B cell (primary cell): ENCODE results near the gene RACK1. TPM values are rescaled to one million over a fixed set of nuclear protein-coding genes. Genes with fewer than 3 reads are reported as not detected.

ENCODE experiments used
- ATAC-seq: fragments of 200-7000 bp; cut with Tn5 transposase; one replicate; pipeline ENCODE4 v1.10.0; 2021; ENCODE audit warnings: low read depth, mild to moderate bottlenecking, moderate number of reproducible peaks, moderate library complexity
- CTCF ChIA-PET: fragments of 350-600 bp; sonication (Branson Sonifier 250); formaldehyde crosslinking; loops from one replicate; lab custom pipeline; 2021; ENCODE audit warnings: antibody characterized with exemption, inconsistent platforms; lab: Charles Lee
- POLR2A ChIA-PET: fragments of 350-600 bp; sonication (Branson Sonifier 250); formaldehyde crosslinking; loops from one replicate; lab custom pipeline; 2021; ENCODE audit warnings: antibody characterized with exemption; lab: Charles Lee
- DNase-seq: peaks from one replicate; pipeline ENCODE4 v3.0.0; 2013
- H2AFZ ChIP-seq: 2 replicates; pipeline ENCODE4 v1.6.1; 2012; ENCODE audit warnings: mild to moderate bottlenecking, low read depth, low read length; ENCODE audit not compliant: insufficient read depth, poor library complexity, severe bottlenecking
- H3K27ac ChIP-seq, 2 donors: 1 replicate in 1 of 2; 2 replicates in 1 of 2; pipeline ENCODE4 v1.5.1; 2012 to 2013; ENCODE audit warnings: low read length in 2 of 2, mild to moderate bottlenecking in 2 of 2, moderate library complexity in 1 of 2
- H3K27me3 ChIP-seq, 4 experiments: fragments of 200-600 bp in 1 of 4; sonication (generic) in 1 of 4; replicated peaks in 1 of 4; 1 replicate in 2 of 4; 2 replicates in 2 of 4; pipeline versions ENCODE4 v1.6.1 to v1.7.0; 2013 to 2016; ENCODE audit warnings: low read length in 3 of 4, mild to moderate bottlenecking in 2 of 4, mixed read lengths in 1 of 4, moderate library complexity in 1 of 4; ENCODE audit not compliant: insufficient read depth in 4 of 4, control insufficient read depth in 3 of 4; ENCODE audit errors: control extremely low read depth in 1 of 4
- H3K36me3 ChIP-seq, 2 experiments: replicated peaks in 1 of 2; 1 replicate in 1 of 2; 2 replicates in 1 of 2; pipeline versions ENCODE4 v1.6.1 to v1.7.1; 2013; ENCODE audit warnings: low read length in 1 of 2; ENCODE audit not compliant: insufficient read depth in 2 of 2, control insufficient read depth in 1 of 2; ENCODE audit errors: control extremely low read depth in 1 of 2, extremely low read depth in 1 of 2
- H3K4me1 ChIP-seq, 2 donors: fragments of 200-600 bp in 1 of 2; sonication (generic) in 1 of 2; 1 replicate in 1 of 2; 2 replicates in 1 of 2; pipeline versions ENCODE4 v1.5.1 to v1.6.1; 2013 to 2017; ENCODE audit warnings: low read length in 2 of 2; ENCODE audit not compliant: control insufficient read depth in 2 of 2, insufficient read depth in 2 of 2
- H3K4me2 ChIP-seq: replicated peaks from 2 replicates; pipeline ENCODE3; 2012; ENCODE audit warnings: mild to moderate bottlenecking, low read depth, low read length; ENCODE audit not compliant: poor library complexity, severe bottlenecking
- H3K4me3 ChIP-seq, 5 experiments: fragments of 200-600 bp in 1 of 5; sonication (generic) in 1 of 5; 1 replicate in 3 of 5; 2 replicates in 2 of 5; pipeline versions ENCODE4 v1.5.1 to v1.7.0; 2011 to 2016; ENCODE audit warnings: low read length in 4 of 5, mild to moderate bottlenecking in 4 of 5, low read depth in 2 of 5, control low read depth in 1 of 5, moderate library complexity in 1 of 5; ENCODE audit not compliant: insufficient read depth in 1 of 5; ENCODE audit errors: control extremely low read depth in 1 of 5, extremely low read depth in 1 of 5
- H3K79me2 ChIP-seq: fragments of 200-600 bp; sonication (generic); one replicate; pipeline ENCODE4 v1.6.0; 2016; ENCODE audit warnings: low read length; ENCODE audit not compliant: control insufficient read depth, insufficient read depth
- H3K9ac ChIP-seq: fragments of 200-600 bp; sonication (generic); 2 replicates; pipeline ENCODE4 v1.6.1; 2017; ENCODE audit warnings: mild to moderate bottlenecking, low read length, moderate library complexity
- H3K9me3 ChIP-seq, 3 donors: one replicate each; pipeline versions ENCODE4 v1.6.1 to v1.7.1; 2013; ENCODE audit warnings: low read length in 2 of 3; ENCODE audit not compliant: control insufficient read depth in 2 of 3, insufficient read depth in 1 of 3; ENCODE audit errors: control extremely low read depth in 1 of 3
- H4K20me1 ChIP-seq: 2 replicates; pipeline ENCODE4 v1.6.0; 2012; ENCODE audit warnings: mild to moderate bottlenecking, low read length; ENCODE audit not compliant: insufficient read depth, control insufficient read depth, poor library complexity, severe bottlenecking
- H3K27ac Mint-ChIP-seq: one replicate; pipeline ENCODE4 v1.8.0; 2021; ENCODE audit warnings: mixed read lengths
- H3K27me3 Mint-ChIP-seq: one replicate; pipeline ENCODE4 v1.8.0; 2021; ENCODE audit warnings: mixed read lengths
- H3K4me1 Mint-ChIP-seq: one replicate; pipeline ENCODE4 v1.8.0; 2021; ENCODE audit warnings: mixed read lengths
- H3K4me3 Mint-ChIP-seq: one replicate; pipeline ENCODE4 v1.8.0; 2021; ENCODE audit warnings: mixed read lengths
- H3K9me3 Mint-ChIP-seq: one replicate; pipeline ENCODE4 v1.8.0; 2022; ENCODE audit warnings: mixed read lengths; ENCODE audit not compliant: insufficient read depth
- EZH2 ChIP-seq: IDR thresholded peaks from 2 replicates; pipeline ENCODE4 v1.6.1; 2012; ENCODE audit warnings: borderline replicate concordance, low read depth, mild to moderate bottlenecking, moderate library complexity, low read length; ENCODE audit not compliant: insufficient read depth, poor library complexity, severe bottlenecking
- WGBS: methylation state at CpG from one replicate; pipeline ENCODE4 v1.1.5; 2013; ENCODE audit warnings: missing lambda C conversion rate; ENCODE audit not compliant: insufficient coverage; 5-methylcytosine and 5-hydroxymethylcytosine counted together
- intact Hi-C: fragments of 100-400 bp; cut with micrococcal nuclease; formaldehyde crosslinking; loops from one replicate; pipeline ENCODE4 v1.10.0; 2022
- polyA plus RNA-seq: library from polyadenylated mRNA; depleted of rRNA; stranded (reverse); fragments of >200 nt; gene quantifications from 2 replicates; pipeline ENCODE4 v1.2.3, GENCODE V29; 2012
- small RNA-seq: library from RNA; depleted of rRNA; stranded (forward); fragments of <200 nt; gene quantifications from one replicate; pipeline ENCODE3, GENCODE V24; 2012; ENCODE audit warnings: low replicate concordance, low read depth; ENCODE audit not compliant: insufficient read length
- total RNA-seq, 2 donors: library from RNA; stranded (reverse); fragments of 120-200 nt in 1 of 2; gene quantifications; 1 replicate in 1 of 2; 2 replicates in 1 of 2; pipeline versions ENCODE4 v1.2.3 to v1.2.4, GENCODE V29; 2013 to 2022
- TF ChIP-seq, protein P1 (sequence below): fragments of 200-600 bp; IDR thresholded peaks from one replicate; pipeline ENCODE4 v1.8.0; 2022; ENCODE audit warnings: antibody characterized with exemption, mild to moderate bottlenecking

The RACK1 gene
- total and polyA plus RNA-seq, 2 donors (not counting 1 experiment from before 2014, with no cell fraction given) = 2,047 to 4,130 TPM

DNA sequence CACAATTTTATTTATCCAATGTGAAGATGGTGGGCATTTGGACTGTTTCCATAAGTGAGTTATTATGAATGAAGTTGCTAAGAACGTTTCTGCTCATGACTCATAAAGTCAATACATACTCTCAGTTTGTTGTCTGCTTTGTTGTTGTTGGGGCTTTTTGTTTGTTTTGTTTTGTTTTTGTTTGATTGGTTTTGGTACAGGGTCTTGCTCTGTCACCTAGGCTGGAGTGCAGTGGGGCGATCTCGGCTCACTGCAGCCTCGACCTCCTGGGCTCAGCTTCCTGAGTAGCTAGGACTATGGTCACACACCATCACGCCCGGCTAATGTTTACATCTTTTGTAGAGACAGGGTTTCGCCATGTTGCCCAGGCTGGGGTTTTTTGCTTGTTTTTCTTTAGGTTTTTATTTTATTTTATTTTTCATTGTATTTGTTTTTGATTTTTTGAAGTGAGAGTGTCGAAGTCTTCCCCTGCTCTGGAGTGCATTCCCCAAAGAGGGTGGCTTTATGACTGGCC, 56.7 kb downstream of the RACK1 start:
- ATAC-seq = no peak
- Mint-ChIP-seq H3K27me3 (peaks cover 10% of the 10 kb centered on the region), H3K4me1 (peaks cover 55% of the 10 kb centered on the region), H3K9me3 (no peaks in the 10 kb centered on the region), H3K27ac (peak overlapping the region; percentile 97), H3K4me3 (peak overlapping the region; percentile 64)
- Histone ChIP-seq H3K4me2 (peak overlapping the region; percentile 38), H3K79me2 (no peaks in the 10 kb centered on the region), H3K4me1 (peaks cover 8 to 51% of the 10 kb centered on the region in 2 donors), H3K27ac (peak overlapping the region; percentile 21 to 28), H4K20me1 (no peaks in the 10 kb centered on the region), H3K9ac (no peak overlapping the region), H3K27me3 (no peaks in the 10 kb centered on the region), H3K9me3 (peaks cover 0 to 27% (median 0%) of the 10 kb centered on the region in 3 donors), H3K4me3 (no peak overlapping the region), H2AFZ (no peak overlapping the region), H3K36me3 (no peaks in the 10 kb centered on the region)
- intact Hi-C loops = loop anchor here (1.0 kb wide), 1 partner anchor 74 kb away; the partner anchor contains the start of gene TRIM52
- DNase-seq = no peak
- ChIA-PET POLR2A (interaction anchor here (0.6 to 7.2 kb wide), 5 partner anchors 18 to 377 kb away, joined by 3 to 74 read pairs (median 5); partner anchors contain the start of genes TRIM41 and TRIM7), CTCF (interaction anchor here (1.6 to 7.7 kb wide), 4 partner anchors 9 to 36 kb away, joined by 4 to 105 read pairs (median 30); partner anchors contain the start of genes TRIM41 and TRIM7)
- WGBS = 57% methylated on average over 4 of the region's 8 CpGs
- no peak for TF ChIP-seq EZH2
- TF ChIP-seq, protein P1, sequence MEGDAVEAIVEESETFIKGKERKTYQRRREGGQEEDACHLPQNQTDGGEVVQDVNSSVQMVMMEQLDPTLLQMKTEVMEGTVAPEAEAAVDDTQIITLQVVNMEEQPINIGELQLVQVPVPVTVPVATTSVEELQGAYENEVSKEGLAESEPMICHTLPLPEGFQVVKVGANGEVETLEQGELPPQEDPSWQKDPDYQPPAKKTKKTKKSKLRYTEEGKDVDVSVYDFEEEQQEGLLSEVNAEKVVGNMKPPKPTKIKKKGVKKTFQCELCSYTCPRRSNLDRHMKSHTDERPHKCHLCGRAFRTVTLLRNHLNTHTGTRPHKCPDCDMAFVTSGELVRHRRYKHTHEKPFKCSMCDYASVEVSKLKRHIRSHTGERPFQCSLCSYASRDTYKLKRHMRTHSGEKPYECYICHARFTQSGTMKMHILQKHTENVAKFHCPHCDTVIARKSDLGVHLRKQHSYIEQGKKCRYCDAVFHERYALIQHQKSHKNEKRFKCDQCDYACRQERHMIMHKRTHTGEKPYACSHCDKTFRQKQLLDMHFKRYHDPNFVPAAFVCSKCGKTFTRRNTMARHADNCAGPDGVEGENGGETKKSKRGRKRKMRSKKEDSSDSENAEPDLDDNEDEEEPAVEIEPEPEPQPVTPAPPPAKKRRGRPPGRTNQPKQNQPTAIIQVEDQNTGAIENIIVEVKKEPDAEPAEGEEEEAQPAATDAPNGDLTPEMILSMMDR = no peak

Small RNA genes lying within 50 kb of the gene (small RNA-seq; reads per million reads assigned to genes)
- gene MIR4638 = not detected
- not detected for gene SNORD95
- gene SNORD96A = not detected

Other genes with a start within 250 kb of the RACK1 start
- gene BTNL9, start 203.6 kb downstream of the RACK1 start, total RNA-seq = 160 and 173 TPM in 2 replicates
- 18.4 and 40.7 TPM in 2 replicates for gene BTNL9, start 203.6 kb downstream of the RACK1 start, polyA plus RNA-seq
- not detected in 2 replicates for gene OR2V1, start 112.7 kb downstream of the RACK1 start, total RNA-seq
- not detected in 2 replicates for gene OR2V1, start 112.7 kb downstream of the RACK1 start, polyA plus RNA-seq
- gene OR2V2, start 96.3 kb downstream of the RACK1 start, total RNA-seq = not detected in 2 replicates
- gene OR2V2, start 96.3 kb downstream of the RACK1 start, polyA plus RNA-seq = not detected in 2 replicates
- gene TRIM7, start 38.7 kb downstream of the RACK1 start, total RNA-seq = 5.6 and 7.4 TPM in 2 replicates
- 1.7 and 1.8 TPM in 2 replicates for gene TRIM7, start 38.7 kb downstream of the RACK1 start, polyA plus RNA-seq
- gene TRIM41, start 20.6 kb downstream of the RACK1 start, total RNA-seq = 44.3 and 45.2 TPM in 2 replicates
- 28.4 and 32.6 TPM in 2 replicates for gene TRIM41, start 20.6 kb downstream of the RACK1 start, polyA plus RNA-seq
- gene TRIM52, start 17.2 kb upstream of the RACK1 start, total RNA-seq = 58.6 and 61.3 TPM in 2 replicates
- 29.9 and 39.1 TPM in 2 replicates for gene TRIM52, start 17.2 kb upstream of the RACK1 start, polyA plus RNA-seq
- gene OR4F3, start 123.4 kb upstream of the RACK1 start, total RNA-seq = not detected in 2 replicates
- gene OR4F3, start 123.4 kb upstream of the RACK1 start, polyA plus RNA-seq = not detected in 2 replicates